ENCODE measurements around the gene FUT8. TPM values are rescaled to one million over a fixed set of nuclear protein-coding genes. Genes with fewer than 3 reads are reported as not detected.
A peak's percentile ranks its signal among the peaks of the same experiment; 100 is the strongest.

Gene FUT8
- total RNA-seq, 1 donor from 2014 or later = 44.3 TPM

GRCh38 chr14:65373016-65373670 is 39.4 kb upstream of the FUT8 start:
- Histone ChIP-seq H3K4me3 (ENCODE audit: low read depth, low read length) (no peak overlapping the region), H3K27me3 (ENCODE audit: control insufficient read depth, insufficient read depth, low read length) (no peaks in the 10 kb centered on the region), H3K36me3 (ENCODE audit: control insufficient read depth, insufficient read depth, low read length) (no peaks in the 10 kb centered on the region)
- TF ChIP-seq CTCF (IDR thresholded peaks at IDR 0.05; ENCODE audit: insufficient read depth, low read length, poor library complexity, severe bottlenecking) = no peak
- no peak for DNase-seq (ENCODE audit: low read depth)

GRCh38 chr14:65373671-65374039 is 38.9 kb upstream of the FUT8 start:
- no peaks in the 10 kb centered on the region for H3K27me3 ChIP-seq (ENCODE audit: control insufficient read depth, insufficient read depth, low read length)
- no peaks in the 10 kb centered on the region for H3K36me3 ChIP-seq (ENCODE audit: control insufficient read depth, insufficient read depth, low read length)
- H3K4me3 ChIP-seq (ENCODE audit: low read depth, low read length) = no peak overlapping the region
- DNase-seq (ENCODE audit: low read depth) = no peak
- peak; percentile 10 for TF ChIP-seq CTCF (IDR thresholded peaks at IDR 0.05; ENCODE audit: insufficient read depth, low read length, poor library complexity, severe bottlenecking)

- no peaks in the 10 kb centered on the region for H3K36me3 ChIP-seq (ENCODE audit: control insufficient read depth, insufficient read depth, low read length)
- H3K27me3 ChIP-seq (ENCODE audit: control insufficient read depth, insufficient read depth, low read length) = no peaks in the 10 kb centered on the region
- TF ChIP-seq CTCF (IDR thresholded peaks at IDR 0.05; ENCODE audit: insufficient read depth, low read length, poor library complexity, severe bottlenecking) = no peak
- DNase-seq (ENCODE audit: low read depth) = no peak
- no peak overlapping the region for H3K4me3 ChIP-seq (ENCODE audit: low read depth, low read length)
Observed at GRCh38 chr14:65377576-65377975, 35.0 kb upstream of the FUT8 start.

DNA sequence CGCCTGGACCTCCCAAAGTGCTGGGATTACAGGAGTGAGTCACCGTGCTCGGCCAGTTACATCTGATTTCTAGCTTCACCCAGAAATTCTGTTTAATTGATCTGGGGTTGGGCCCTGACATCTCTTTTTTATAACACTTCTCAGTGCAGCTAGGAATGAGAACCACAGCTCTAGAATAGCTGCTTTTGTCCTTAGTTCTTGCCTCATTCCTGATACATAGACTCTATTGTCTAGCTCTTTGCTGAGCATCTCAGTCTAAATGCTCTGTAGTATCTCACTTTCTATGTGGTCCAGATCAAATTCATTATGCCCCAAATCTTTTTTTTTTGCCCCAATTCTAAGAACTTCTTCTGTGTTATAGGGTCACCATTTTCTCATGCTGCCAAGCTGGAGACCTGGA is 29.9 kb upstream of the FUT8 start:
- Histone ChIP-seq H3K27me3 (ENCODE audit: control insufficient read depth, insufficient read depth, low read length) (no peaks in the 10 kb centered on the region), H3K36me3 (ENCODE audit: control insufficient read depth, insufficient read depth, low read length) (no peaks in the 10 kb centered on the region), H3K4me3 (ENCODE audit: low read depth, low read length) (no peak overlapping the region)
- no peak for TF ChIP-seq CTCF (IDR thresholded peaks at IDR 0.05; ENCODE audit: insufficient read depth, low read length, poor library complexity, severe bottlenecking)
- no peak for DNase-seq (ENCODE audit: low read depth)

GRCh38 chr14:65387171-65387570 is 25.4 kb upstream of the FUT8 start:
- Histone ChIP-seq H3K4me3 (ENCODE audit: low read depth, low read length) (no peak overlapping the region), H3K36me3 (ENCODE audit: control insufficient read depth, insufficient read depth, low read length) (no peaks in the 10 kb centered on the region), H3K27me3 (ENCODE audit: control insufficient read depth, insufficient read depth, low read length) (no peaks in the 10 kb centered on the region)
- no peak for TF ChIP-seq CTCF (IDR thresholded peaks at IDR 0.05; ENCODE audit: insufficient read depth, low read length, poor library complexity, severe bottlenecking)
- DNase-seq (ENCODE audit: low read depth) = no peak

- no peak overlapping the region for H3K4me3 ChIP-seq (ENCODE audit: low read depth, low read length)
- H3K27me3 ChIP-seq (ENCODE audit: control insufficient read depth, insufficient read depth, low read length) = no peaks in the 10 kb centered on the region
- TF ChIP-seq CTCF (IDR thresholded peaks at IDR 0.05; ENCODE audit: insufficient read depth, low read length, poor library complexity, severe bottlenecking) = no peak
- DNase-seq (ENCODE audit: low read depth) = no peak
- no peaks in the 10 kb centered on the region for H3K36me3 ChIP-seq (ENCODE audit: control insufficient read depth, insufficient read depth, low read length)
Observed at GRCh38 chr14:65387628-65388027, 24.9 kb upstream of the FUT8 start.
